HEK293 (cell line): ENCODE results near the gene SPNS2.

Experiments
- BCL11B ChIP-seq: fragments of 450-650 bp; formaldehyde crosslinking; IDR thresholded peaks from 2 replicates; pipeline ENCODE4 v1.5.1; 2016; ENCODE audit warnings: low read depth, missing biosample characterization, missing genetic modification characterization
- CTCF ChIP-seq: fragments of 450-650 bp; formaldehyde crosslinking; IDR thresholded peaks from 2 replicates; pipeline ENCODE4 v1.5.1; 2016; ENCODE audit warnings: missing biosample characterization, missing genetic modification characterization
- EGR2 ChIP-seq: fragments of 450-650 bp; formaldehyde crosslinking; IDR thresholded peaks from 2 replicates; pipeline ENCODE4 v1.5.1; 2016; ENCODE audit warnings: low read depth, missing biosample characterization, missing genetic modification characterization
- IKZF3 ChIP-seq: fragments of 450-650 bp; IDR thresholded peaks from 2 replicates; pipeline ENCODE4 v1.5.0; 2018; ENCODE audit warnings: missing biosample characterization, mild to moderate bottlenecking, missing genetic modification characterization, moderate library complexity
- PBX3 ChIP-seq: sonication (generic); formaldehyde crosslinking; IDR thresholded peaks from 2 replicates; pipeline ENCODE4 v1.8.1; 2022; ENCODE audit warnings: mild to moderate bottlenecking, moderate library complexity, missing genetic modification reagents
- PRDM4 ChIP-seq: fragments of 450-650 bp; formaldehyde crosslinking; IDR thresholded peaks from 2 replicates; pipeline ENCODE4 v1.5.1; 2017; ENCODE audit warnings: missing biosample characterization, missing genetic modification characterization
- SP7 ChIP-seq: fragments of 450-650 bp; formaldehyde crosslinking; IDR thresholded peaks from 2 replicates; pipeline ENCODE4 v1.5.1; 2016; ENCODE audit warnings: missing biosample characterization, missing genetic modification characterization
- ZEB2 ChIP-seq: fragments of 450-650 bp; formaldehyde crosslinking; IDR thresholded peaks from 2 replicates; pipeline ENCODE4 v1.5.1; 2016; ENCODE audit warnings: missing biosample characterization, missing genetic modification characterization
- ZIC2 ChIP-seq: fragments of 450-650 bp; formaldehyde crosslinking; IDR thresholded peaks from 2 replicates; pipeline ENCODE4 v1.5.1; 2016; ENCODE audit warnings: missing biosample characterization, missing genetic modification characterization
- ZNF16 ChIP-seq: fragments of 450-650 bp; formaldehyde crosslinking; IDR thresholded peaks from 2 replicates; pipeline ENCODE4 v1.5.1; 2016; ENCODE audit warnings: low read depth, missing biosample characterization, missing genetic modification characterization
- ZNF2 ChIP-seq: fragments of 450-650 bp; formaldehyde crosslinking; IDR thresholded peaks from 2 replicates; pipeline ENCODE4 v1.5.1; 2016; ENCODE audit warnings: missing biosample characterization, missing genetic modification characterization
- ZNF26 ChIP-seq: fragments of 450-650 bp; formaldehyde crosslinking; IDR thresholded peaks from 2 replicates; pipeline ENCODE4 v1.5.1; 2016; ENCODE audit warnings: missing biosample characterization, missing genetic modification characterization
- ZNF311 ChIP-seq: fragments of 450-650 bp; formaldehyde crosslinking; IDR thresholded peaks from 2 replicates; pipeline ENCODE4 v1.5.1; 2017; ENCODE audit warnings: missing biosample characterization, missing genetic modification characterization, borderline replicate concordance
- ZNF324 ChIP-seq: fragments of 450-650 bp; formaldehyde crosslinking; IDR thresholded peaks from 2 replicates; pipeline ENCODE4 v1.5.1; 2016; ENCODE audit warnings: missing biosample characterization, missing genetic modification characterization
- ZNF335 ChIP-seq: fragments of 450-650 bp; formaldehyde crosslinking; conservative IDR thresholded peaks from 2 replicates; pipeline ENCODE4 v1.5.1; 2016; ENCODE audit warnings: missing biosample characterization, missing genetic modification characterization
- ZNF394 ChIP-seq: fragments of 450-650 bp; formaldehyde crosslinking; IDR thresholded peaks from 2 replicates; pipeline ENCODE4 v1.5.1; 2016; ENCODE audit warnings: missing biosample characterization, missing genetic modification characterization, mild to moderate bottlenecking, moderate library complexity, borderline replicate concordance
- ZNF626 ChIP-seq: fragments of 450-650 bp; sonication (Bioruptor Pico); formaldehyde crosslinking; IDR thresholded peaks from 2 replicates; pipeline ENCODE4 v1.5.1; 2018; ENCODE audit warnings: missing biosample characterization, missing genetic modification characterization, inconsistent platforms
- ZNF654 ChIP-seq: fragments of 450-650 bp; formaldehyde crosslinking; IDR thresholded peaks from 2 replicates; pipeline ENCODE4 v1.5.1; 2016; ENCODE audit warnings: low read depth, missing biosample characterization, missing genetic modification characterization
- ZNF707 ChIP-seq: fragments of 450-650 bp; formaldehyde crosslinking; IDR thresholded peaks from 2 replicates; pipeline ENCODE4 v1.5.1; 2016; ENCODE audit warnings: missing biosample characterization, missing genetic modification characterization
- ZNF768 ChIP-seq: fragments of 450-650 bp; formaldehyde crosslinking; IDR thresholded peaks from 2 replicates; pipeline ENCODE4 v1.5.1; 2018; ENCODE audit warnings: missing biosample characterization, mild to moderate bottlenecking, missing genetic modification characterization
- ZSCAN23 ChIP-seq: fragments of 450-650 bp; formaldehyde crosslinking; IDR thresholded peaks from 2 replicates; pipeline ENCODE4 v1.5.1; 2016; ENCODE audit warnings: missing biosample characterization, missing genetic modification characterization
- ZSCAN30 ChIP-seq: fragments of 450-650 bp; IDR thresholded peaks from 2 replicates; pipeline ENCODE4 v1.5.1; 2018; ENCODE audit warnings: missing biosample characterization, mild to moderate bottlenecking, missing genetic modification characterization, moderate library complexity
- TF ChIP-seq, protein P1 (sequence below): fragments of 450-650 bp; formaldehyde crosslinking; IDR thresholded peaks from 2 replicates; pipeline ENCODE4 v1.5.1; 2017; ENCODE audit warnings: missing biosample characterization, missing genetic modification characterization
- TF ChIP-seq, protein P2 (sequence below): fragments of 450-650 bp; formaldehyde crosslinking; IDR thresholded peaks from 2 replicates; pipeline ENCODE4 v1.5.1; 2016; ENCODE audit warnings: missing biosample characterization, missing genetic modification characterization
- TF ChIP-seq, protein P3 (sequence below): fragments of 450-650 bp; formaldehyde crosslinking; IDR thresholded peaks from 2 replicates; pipeline ENCODE4 v1.5.1; 2016; ENCODE audit warnings: missing biosample characterization, missing genetic modification characterization

The SPNS2 gene

DNA sequence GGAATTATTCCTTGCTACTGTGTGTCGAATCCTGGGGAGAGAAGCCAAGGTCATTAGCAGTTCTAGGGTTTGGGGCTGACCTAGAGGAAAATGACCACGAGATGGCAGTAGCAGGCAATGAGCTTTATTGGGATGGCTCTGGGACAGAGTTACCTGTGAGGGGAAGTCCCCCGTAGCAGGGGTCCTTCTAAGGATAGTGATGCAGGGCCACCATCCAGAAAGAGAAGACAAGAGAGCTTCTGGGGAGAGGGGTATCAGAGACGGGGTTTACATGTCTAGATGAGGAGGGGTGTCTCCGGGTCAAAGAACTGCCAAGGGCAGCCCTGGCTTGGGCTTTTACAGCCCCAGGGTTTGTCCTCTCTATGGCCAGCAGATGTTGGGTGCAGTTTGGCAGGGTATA is 68.1 kb downstream of the SPNS2 start (continued):
- TF ChIP-seq ZNF26 (tag by site-specific recombination) (no peak), ZNF768 (tag by site-specific recombination) (no peak), ZNF654 (tag by site-specific recombination) (peak; percentile 94), ZSCAN30 (tag by site-specific recombination) (no peak), ZNF335 (tag by site-specific recombination) (peak; percentile 70), ZNF311 (no peak), ZNF2 (no peak), ZIC2 (tag by site-specific recombination) (no peak), ZEB2 (peak; percentile 64), ZNF16 (no peak), ZSCAN23 (no peak), BCL11B (tag by site-specific recombination) (no peak), IKZF3 (tag by site-specific recombination) (no peak; the same call in 1 of the 2 replicates), PBX3 (CRISPR knock-in tag) (no peak), EGR2 (no peak), SP7 (0 out of 2 replicates have a peak, but pooled peaks have one; percentile 39), ZNF324 (tag by site-specific recombination) (no peak), ZNF626 (tag by site-specific recombination) (no peak), PRDM4 (tag by site-specific recombination) (no peak), ZNF707 (tag by site-specific recombination) (no peak), CTCF (tag by site-specific recombination) (peak; percentile 61), ZNF394 (tag by site-specific recombination) (0 out of 2 replicates have a peak, but pooled peaks have one; percentile 20)
- TF ChIP-seq, protein P1, sequence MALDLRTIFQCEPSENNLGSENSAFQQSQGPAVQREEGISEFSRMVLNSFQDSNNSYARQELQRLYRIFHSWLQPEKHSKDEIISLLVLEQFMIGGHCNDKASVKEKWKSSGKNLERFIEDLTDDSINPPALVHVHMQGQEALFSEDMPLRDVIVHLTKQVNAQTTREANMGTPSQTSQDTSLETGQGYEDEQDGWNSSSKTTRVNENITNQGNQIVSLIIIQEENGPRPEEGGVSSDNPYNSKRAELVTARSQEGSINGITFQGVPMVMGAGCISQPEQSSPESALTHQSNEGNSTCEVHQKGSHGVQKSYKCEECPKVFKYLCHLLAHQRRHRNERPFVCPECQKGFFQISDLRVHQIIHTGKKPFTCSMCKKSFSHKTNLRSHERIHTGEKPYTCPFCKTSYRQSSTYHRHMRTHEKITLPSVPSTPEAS (tag by site-specific recombination) = no peak
- TF ChIP-seq, protein P2, sequence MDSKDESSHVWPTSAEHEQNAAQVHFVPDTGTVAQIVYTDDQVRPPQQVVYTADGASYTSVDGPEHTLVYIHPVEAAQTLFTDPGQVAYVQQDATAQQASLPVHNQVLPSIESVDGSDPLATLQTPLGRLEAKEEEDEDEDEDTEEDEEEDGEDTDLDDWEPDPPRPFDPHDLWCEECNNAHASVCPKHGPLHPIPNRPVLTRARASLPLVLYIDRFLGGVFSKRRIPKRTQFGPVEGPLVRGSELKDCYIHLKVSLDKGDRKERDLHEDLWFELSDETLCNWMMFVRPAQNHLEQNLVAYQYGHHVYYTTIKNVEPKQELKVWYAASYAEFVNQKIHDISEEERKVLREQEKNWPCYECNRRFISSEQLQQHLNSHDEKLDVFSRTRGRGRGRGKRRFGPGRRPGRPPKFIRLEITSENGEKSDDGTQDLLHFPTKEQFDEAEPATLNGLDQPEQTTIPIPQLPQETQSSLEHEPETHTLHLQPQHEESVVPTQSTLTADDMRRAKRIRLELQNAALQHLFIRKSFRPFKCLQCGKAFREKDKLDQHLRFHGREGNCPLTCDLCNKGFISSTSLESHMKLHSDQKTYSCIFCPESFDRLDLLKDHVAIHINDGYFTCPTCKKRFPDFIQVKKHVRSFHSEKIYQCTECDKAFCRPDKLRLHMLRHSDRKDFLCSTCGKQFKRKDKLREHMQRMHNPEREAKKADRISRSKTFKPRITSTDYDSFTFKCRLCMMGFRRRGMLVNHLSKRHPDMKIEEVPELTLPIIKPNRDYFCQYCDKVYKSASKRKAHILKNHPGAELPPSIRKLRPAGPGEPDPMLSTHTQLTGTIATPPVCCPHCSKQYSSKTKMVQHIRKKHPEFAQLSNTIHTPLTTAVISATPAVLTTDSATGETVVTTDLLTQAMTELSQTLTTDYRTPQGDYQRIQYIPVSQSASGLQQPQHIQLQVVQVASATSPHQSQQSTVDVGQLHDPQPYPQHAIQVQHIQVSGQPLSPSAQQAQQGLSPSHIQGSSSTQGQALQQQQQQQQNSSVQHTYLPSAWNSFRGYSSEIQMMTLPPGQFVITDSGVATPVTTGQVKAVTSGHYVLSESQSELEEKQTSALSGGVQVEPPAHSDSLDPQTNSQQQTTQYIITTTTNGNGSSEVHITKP = no peak
- TF ChIP-seq, protein P3, sequence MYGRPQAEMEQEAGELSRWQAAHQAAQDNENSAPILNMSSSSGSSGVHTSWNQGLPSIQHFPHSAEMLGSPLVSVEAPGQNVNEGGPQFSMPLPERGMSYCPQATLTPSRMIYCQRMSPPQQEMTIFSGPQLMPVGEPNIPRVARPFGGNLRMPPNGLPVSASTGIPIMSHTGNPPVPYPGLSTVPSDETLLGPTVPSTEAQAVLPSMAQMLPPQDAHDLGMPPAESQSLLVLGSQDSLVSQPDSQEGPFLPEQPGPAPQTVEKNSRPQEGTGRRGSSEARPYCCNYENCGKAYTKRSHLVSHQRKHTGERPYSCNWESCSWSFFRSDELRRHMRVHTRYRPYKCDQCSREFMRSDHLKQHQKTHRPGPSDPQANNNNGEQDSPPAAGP (tag by site-specific recombination) = no peak
